Activated T-helper 1 cell treated with anti-CD3 and anti-CD28 coated beads, Interleukin-2, amount 50 U/mL, for 16 hours (primary cell): ENCODE results near the gene TMEM165.

ENCODE experiments used
- DNase-seq, 2 donors: peaks; one replicate each; pipeline ENCODE4 v3.0.0-alpha.2; 2020; ENCODE audit warnings: low read depth in 1 of 2, low spot score in 1 of 2

The TMEM165 gene

DNA sequence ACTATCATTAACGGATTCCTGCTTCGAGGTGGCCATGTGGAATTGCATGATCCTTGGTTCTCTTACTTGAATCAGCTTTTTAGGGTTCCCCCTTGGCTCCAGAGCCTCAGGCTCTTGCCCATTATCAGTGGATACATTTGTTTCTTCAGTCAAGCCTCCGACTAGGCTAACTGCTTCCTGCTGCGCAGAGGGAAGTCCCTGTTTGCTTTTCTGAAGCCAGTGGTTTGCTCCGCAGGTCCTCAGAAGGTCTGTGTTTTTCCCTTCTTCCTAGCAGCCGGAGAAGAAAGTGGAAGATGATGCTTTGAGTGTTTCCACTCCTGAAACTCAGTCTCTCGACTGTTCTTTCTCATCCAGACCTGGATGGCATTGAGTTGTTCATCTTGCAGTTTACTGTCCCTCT is 29.1 kb upstream of the TMEM165 start:
- DNase-seq = no peak

DNA sequence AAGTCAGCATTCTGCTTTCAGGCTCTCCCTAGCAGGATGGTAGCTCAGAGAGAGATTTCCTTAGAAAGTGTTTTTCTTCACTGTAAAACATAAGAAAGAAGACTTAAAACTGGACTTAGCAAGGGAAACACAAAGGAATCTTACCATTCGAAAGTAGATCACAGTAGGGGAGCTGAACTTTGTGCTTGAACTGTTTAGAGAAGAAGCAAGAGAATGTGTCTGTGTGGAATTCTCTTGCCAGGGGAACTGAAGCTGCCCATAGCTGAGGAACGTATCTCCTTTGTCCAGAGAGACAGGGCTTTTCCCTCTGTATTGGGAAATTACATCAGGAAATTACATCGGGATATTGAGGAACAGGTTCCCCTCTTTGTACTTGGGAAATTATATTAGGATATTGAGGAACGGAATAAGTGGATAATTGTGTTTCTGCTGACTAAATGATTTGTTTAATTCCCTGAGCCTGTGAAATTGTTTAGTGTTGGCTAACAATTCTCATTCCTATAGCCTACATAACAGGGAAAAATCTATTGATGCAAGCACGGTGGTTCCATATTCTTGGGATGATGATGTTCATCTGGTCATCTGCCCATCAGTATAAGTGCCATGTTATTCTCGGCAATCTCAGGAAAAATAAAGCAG is 28.6 kb upstream of the TMEM165 start:
- DNase-seq = no peak

DNA sequence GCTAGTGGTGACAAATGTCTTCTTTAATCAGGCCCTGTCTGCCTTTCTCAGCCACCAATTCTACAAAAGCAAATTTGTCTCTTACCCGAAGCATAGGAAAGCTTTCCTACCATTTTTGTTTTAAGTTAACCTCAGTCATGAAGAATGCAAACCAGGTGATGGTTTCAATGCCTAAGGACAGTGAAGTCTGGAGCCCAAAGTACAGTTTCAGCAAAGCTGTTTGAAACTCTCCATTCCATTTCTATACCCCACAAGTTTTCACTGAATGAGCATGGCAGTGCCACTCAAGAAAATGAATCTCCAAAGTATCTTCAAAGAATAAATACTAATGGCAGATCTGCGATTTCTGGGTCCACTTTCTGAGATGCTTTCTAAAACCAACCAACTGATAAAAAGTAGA is 25.8 kb upstream of the TMEM165 start:
- no peak for DNase-seq

DNA sequence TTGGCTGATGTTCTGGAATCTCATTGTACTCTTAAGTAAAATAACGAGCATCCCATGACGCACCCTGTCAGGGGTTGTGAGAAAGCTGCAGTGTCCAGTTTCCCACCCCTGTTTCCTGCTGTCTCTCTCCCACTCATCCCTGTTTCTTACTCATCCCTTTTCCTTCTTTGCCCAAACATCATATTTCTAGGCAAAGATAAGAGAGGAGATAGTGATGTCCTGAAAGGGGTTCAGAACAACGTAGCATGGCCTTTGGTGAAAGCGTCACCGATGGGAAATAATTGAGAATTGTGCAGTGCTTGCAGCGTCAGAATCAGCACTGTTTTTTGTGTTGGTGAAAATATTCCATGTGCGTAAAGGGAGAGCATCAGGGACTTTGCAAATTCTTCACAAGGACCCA is 23.5 kb upstream of the TMEM165 start:
- DNase-seq = no peak

DNA sequence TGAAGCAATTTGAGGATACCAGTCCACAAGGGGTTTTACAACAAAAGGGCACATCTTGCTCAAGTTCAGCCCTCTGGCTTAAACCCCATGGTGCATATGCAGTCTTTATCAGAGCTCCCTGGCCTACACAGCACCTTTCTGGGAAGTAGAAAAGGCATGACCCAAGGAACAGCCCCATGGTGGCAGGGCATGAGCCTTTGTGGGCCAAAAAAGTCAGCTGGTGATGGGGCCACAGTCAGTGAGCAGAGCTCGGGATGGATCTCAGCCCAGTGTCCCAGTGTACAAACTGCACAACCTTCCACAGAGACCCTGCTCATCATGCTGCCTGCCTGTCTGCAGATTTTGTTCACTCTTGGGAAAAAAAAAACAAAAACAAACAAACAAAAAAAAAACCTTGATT is 22.3 kb upstream of the TMEM165 start:
- no peak for DNase-seq

DNA sequence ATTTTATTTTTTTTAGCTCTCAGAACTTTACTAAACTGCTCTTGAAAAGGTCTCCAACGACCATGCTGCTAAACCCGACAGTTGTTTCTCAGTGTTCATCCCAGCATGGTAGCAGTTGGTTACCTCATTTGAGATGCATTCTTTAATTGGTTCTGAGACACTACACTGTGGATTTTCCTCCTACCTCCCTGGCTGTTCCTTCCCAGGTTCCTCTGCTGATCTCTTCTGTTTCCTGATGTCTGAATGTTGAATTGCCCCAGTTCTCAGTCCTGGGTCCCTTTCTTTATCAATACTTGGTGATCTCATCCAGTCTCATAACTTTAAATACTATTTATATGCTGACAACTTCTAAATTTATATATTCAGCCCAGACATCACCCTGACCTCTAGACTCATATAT is 19.1 kb upstream of the TMEM165 start:
- DNase-seq = no peak

DNA sequence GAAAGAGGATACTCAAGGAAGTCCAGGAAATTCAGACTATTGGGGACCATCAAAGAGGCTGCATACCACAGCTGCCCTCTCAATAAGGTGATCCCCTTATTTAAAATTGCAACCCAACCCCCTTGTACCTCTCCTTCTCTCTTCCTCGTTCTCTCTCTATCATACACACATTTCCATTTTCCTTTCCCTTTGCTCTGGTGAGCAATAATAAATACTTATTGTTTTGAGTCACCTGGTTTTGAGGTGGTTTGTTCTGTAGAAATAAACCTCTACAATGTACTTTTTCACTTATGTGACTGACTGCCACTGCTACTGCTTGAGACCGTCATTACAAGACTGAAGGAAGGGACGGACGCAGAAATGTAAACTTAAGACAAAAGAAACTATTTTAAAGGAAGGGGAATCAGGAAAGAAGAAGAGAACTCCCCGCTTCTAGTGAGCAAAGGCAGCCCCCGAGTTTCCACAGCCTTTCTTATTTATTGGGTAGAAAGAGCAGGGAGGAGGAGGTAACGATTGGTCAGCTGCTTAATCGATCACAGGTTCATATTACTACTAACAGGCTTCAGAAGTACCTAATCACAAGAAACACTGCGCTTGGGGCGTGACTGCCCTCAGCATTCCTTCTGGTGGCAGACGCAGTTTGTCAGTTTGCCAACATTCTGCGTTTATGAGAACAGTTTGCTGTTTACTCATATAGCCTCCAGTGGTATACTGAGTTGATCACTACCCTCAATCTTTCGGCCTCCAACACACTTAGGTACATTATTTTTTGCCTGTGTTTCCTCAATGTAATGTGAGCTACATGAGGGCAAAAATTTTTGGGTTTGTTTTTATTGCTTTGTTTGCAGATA is 16.9 kb upstream of the TMEM165 start:
- DNase-seq = no peak

DNA sequence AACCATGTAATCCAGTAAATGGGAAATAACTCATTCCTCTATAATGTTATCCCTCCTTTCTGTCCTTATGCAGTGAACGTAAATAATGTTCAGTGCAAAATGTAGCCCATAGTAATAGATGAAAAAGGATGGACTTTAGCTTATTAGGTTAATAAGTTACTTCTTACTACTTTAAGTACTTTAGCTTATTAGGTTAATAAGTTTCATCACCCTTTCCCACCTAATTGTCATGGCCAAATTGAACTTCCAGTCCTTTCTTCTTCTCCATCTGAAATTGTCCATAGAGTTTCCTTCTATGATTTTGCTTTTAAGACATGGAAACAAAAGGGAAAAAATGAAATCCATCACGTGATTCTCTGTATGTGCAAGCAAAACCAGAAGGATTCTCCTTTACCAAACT is 15.2 kb upstream of the TMEM165 start:
- DNase-seq = no peak

DNA sequence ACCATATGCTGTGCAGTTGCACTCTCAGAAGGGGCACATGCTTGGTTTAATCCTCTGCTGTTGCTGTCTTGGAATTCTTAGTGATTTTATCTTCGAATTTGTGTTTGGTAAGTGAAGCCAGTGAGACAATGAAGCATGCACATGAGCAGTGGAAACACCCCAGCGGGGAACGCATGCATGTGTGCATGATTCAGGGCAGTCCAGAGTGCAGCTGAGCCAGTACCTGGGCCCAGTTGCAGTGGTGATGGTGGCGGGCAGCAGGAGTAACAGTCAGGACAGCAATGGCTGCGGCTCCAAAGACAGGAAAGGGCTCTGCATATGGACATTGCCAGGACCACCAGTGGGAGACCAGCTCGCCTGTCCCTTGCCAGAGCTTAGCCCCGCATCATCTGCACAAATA is 14.3 kb upstream of the TMEM165 start:
- DNase-seq = no peak

DNA sequence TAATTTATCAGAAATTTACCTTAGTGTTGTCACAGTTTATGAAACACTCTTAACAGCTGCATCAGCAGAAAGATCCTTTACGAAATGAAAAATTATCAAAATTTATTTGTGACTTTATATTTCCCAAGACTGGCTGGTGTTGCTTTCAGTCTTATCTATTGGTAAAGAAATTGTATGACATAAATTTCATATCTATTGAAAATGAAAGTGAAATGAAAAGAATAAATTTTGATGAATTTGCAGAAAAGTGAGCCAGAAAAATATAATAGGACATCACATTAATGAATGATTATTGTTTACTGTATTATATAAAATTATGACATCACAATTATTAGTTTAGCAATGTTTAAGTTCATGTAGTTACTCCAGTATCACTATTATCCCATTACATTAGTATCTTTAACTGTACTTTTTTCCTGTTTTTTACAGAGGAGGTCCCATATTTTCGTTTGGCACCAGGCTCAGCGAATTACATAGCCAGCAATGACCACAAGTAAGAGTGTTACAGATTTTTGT is 13.2 kb upstream of the TMEM165 start:
- no peak for DNase-seq

DNA sequence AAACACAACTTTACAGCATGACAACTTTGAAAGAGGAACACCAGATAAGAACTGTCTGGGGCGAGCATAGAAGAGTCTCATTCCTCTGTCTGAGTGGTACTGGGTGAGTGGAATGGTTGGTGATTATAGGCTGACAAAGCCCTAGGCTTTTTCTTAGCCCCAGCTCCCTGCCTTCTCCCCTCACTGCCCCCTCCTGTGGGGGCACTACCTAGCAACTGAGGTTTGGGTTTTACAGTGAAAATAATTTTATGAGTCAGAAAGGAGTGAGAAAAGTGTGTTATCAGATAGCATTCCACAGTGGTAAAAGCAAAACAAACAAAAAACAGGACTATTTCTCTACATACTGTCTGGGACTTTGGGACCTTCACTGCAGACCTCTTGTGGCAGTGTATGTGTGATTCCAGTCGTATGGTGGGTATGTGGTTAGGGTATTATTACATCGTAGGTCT is 10.5 kb upstream of the TMEM165 start:
- DNase-seq = no peak

DNA sequence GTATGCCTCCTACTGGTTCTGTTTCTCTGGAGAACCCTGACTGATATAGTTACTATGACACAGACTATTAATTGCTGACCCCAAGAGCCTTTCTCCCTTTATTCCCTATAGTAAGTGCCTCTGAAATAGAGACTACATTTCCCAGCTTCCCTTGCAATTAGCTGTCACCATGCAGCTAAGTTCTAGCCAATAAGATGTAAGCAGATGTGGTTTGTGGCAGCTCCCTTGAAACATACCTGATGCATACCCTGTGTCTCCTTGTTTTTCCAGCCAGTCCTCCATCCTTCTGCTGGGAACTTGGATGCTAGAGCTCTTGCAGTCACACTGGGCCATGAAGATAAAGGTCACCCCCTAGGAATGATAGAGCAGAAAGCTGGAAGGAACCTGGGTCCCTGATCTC is 9.7 kb upstream of the TMEM165 start:
- no peak for DNase-seq

DNA sequence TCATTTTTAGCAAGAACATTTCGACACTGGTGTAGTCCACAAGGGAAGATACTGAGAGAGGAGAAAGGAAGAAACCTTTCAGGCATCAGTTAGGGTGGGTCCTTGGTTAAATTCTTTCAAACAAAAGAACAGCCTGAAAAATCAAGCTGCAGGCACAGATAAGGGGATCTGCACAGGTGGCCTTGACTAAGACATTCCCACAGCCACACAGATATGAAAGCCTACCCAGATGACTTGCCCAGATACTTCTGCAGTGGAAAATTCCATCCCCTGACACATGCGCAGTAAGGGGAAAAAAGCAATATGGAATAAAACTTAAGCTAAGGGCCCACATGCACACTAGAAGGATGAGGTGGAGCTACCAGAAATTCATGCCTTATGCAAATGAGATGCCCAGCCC is 8.9 kb upstream of the TMEM165 start:
- no peak for DNase-seq

DNA sequence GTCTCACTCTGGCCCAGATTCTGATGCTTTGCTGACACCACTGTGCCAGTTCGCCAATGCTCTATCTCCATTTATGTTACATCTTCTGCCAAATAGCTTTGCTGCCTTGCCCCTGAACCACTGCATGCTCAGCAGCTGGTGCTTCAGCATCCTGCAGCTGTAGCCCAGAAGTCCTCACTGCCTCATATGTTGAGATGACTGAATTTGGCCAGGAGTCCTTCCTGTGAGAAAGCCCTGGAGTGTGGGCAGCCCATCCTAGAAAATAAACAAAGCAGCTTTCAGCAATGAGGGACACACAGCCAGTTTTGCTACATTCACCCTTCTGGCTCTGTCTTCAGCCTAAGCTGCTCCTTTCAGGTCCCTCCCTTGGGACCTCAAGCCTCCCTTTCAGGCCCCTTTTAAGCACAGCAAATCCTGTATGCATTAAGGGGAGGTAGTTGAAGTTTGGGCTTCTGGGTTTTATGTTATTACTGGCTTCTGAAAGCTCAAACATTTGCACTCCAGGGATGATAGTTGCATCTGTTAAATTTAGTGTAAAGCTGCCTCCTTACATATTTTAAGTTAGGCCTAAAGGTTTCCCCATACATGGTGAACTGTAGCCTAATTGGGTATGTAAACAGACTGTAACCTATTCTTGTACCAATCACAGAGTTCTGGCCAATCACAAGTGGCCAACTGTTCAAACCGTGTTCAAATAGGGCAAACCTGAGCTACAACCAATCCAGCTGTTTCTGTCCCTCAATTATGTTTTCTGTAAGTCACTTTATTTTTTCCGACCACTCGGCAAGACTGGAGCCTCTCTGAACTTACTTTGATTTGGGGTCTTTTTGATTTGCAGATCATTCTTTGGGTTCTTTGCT is 2.1 kb upstream of the TMEM165 start:
- DNase-seq = no peak

DNA sequence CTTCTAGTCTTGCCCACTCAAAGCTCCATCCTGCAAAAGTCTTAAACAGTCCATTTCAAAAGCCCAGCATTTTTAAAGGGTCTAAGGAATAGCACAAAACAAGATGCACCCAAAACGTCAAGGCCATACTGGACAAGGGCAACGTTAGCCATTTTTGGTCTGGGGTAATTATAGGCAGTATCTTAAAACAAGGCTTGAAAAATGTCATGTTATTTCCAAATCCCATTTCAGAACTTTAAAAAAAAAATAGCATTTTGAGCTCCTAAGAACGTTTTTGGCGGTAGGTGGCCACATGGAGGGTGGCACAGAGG is 584 bp upstream of the TMEM165 start:
- DNase-seq = no peak

DNA sequence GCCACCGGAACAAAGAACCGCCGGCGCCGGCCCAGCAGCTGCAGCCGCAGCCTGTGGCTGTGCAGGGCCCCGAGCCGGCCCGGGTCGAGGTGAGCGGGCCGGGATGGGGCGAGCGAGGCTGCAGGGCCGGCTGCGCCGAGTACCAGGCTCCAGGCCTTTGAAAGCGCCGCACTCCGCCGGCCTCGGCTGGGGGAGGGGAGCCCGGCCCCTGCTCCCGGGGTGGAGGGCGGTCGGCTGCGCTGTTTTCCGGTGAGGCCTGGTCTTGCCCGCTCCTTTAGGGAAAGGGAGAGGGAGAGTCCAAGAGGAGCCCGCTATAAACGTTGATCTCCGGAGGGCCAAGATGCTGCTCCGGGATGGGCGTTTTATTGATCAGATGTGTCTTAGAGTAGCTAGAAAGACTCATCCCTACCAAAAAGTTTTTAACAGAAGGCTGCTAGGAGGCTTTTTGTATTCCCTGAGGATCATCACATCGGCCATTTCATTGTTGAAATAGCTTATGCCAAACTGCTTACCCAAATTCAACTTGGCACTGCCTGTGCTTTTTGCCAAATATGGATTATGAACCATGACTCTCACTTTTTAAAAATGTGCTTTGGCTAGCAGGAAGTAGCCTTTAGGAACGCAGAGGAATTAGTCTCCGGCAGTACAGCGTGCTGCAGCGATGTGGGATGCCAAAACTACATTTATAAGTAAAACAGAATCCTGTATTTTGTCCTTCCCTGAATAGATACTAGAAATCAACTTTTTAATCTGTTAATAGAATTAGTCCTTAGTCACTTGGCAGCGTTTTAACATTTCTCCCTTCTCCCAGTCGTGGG is 760 bp downstream of the TMEM165 start:
- DNase-seq = peak in 1 of 2 donors; percentile 5

DNA sequence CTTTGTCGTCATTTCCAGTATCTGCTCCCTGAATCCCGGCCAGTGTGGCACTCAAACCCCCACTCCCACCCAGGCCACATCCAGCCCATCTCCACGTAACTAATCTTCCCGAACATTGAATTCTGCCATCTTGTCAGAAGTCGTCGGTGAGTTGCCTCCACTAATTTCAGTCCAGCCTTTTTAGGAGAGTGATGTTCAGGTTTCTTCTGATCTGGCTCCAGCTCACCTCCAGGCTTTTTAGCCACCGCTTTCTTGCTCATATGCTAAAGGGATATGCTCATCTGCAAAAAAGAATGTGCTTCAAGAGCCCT is 1.3 kb downstream of the TMEM165 start:
- DNase-seq = no peak

DNA sequence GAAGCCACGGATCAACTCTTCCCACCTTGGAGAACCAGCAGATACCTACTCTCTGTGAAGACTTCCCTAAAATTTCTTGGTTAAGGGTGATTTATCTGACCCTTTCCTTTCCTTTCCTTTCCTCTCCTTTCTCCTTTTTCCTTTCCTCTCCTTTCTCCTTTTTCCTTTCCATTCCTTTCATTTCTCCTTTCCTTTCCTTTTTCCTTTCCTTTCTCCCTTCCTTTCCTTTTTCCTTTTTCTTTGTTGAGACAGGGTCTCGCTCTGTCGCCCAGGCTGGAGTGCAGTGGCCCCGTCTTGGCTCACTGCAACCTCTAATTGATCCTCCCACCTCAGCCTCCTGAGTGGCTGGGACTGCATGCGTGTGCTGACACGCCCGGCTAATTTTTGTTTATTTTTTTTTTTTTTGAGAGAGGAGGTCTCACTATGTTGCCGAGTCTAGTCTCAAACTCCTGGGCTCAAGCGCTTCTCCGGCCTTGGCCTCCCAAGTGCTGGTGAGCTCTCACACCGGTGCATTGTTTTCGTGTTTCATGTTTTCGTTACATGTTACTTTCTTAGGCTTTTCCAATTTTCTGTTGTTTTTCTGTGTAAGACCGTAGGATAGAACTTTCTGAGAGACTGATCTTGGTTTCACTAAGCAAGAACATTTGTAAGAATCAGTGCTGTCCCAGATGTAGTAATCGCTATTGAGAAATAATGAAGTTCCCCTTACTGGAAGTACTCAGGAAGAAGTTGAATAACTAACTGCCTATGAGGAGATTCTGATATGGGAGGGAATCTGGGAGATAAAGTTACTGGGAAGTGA is 2.0 kb downstream of the TMEM165 start:
- DNase-seq = no peak

DNA sequence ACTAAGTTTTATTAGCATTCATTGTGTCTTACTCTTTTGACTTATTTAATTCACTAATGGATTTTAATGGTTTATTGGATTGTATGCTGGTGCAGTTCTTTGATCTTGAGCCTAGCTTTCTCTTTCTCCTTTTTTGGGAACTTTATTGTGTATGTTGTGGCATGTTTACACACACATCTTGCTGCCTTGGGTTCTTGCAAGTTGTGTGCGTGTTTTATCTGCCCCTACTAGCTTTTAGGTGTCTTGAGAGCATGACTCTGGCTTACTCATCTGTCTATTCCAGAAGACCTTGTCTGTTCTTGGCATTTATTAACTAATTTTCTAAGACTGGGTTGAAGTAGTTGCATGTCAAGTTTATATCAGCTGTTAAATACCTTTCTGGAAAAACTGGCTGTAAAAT is 2.7 kb downstream of the TMEM165 start:
- DNase-seq = no peak

DNA sequence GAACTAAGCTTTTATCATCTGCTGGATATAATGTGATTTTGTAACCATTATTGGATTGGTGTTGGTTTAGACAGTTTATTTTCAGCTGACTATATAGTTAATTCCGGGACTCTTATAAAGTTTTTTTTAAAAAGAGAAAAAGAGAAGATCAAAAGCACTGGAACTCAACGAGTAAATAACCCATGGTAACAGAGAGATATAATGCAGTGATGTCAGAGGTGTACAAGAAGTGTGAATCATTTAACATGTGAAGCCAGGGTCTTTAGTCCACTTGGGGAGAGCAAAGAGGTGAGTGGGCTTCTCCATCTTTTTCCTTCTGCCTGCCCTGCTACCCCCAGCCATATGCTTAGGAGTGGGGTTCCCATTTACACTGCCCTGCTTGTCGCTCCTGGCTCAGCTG is 3.2 kb downstream of the TMEM165 start:
- no peak for DNase-seq
